GM12878 (cell line): Measurements from ENCODE around the gene MOCOS. TPM values are rescaled to one million over a fixed set of nuclear protein-coding genes. Genes with fewer than 3 reads are reported as not detected.

Experiments
- ATAC-seq: fragments of 200-7000 bp; cut with Tn5 transposase; 3 replicates; pipeline ENCODE4 v1.9.1; 2020; ENCODE audit warnings: mild to moderate bottlenecking, moderate library complexity
- BruUV-seq: library from RNA; stranded (reverse); fragments of 400-500 nt; replicated peaks from 2 replicates; lab custom pipeline; 2021; lab: Mats Ljungman, UMichigan
- CTCF ChIA-PET: fragments of 300-600 bp; sonication (Branson Sonifier 250); formaldehyde crosslinking; extraction: SDS; loops from one replicate; lab custom pipeline; 2021; ENCODE audit warnings: inconsistent platforms; lab: Yijun Ruan, JAX
- POLR2A ChIA-PET: fragments of 350-600 bp; formaldehyde crosslinking; extraction: SDS; loops from one replicate; lab custom pipeline; 2021; ENCODE audit warnings: inconsistent platforms; lab: Charles Lee
- RAD21 ChIA-PET: fragments of 300-600 bp; sonication (Branson Sonifier 250); formaldehyde crosslinking; loops from one replicate; lab custom pipeline; 2023; ENCODE audit warnings: antibody characterized with exemption; ENCODE audit not compliant: unreplicated experiment; lab: Charles Lee
- SMC1A ChIA-PET: fragments of 300-600 bp; sonication (Branson Sonifier 250); formaldehyde crosslinking; loops from one replicate; lab custom pipeline; 2023; ENCODE audit not compliant: unreplicated experiment, uncharacterized antibody; lab: Charles Lee
- DNase-seq: peaks from one replicate; pipeline ENCODE4 v3.0.0-alpha.2; 2011; ENCODE audit warnings: low read depth, low spot score
- FAIRE-seq: peaks from 3 replicates; lab custom pipeline; 2011; peaks lifted over from hg19 to GRCh38; lab: Jason Lieb, UNC
- H2AFZ ChIP-seq: 2 replicates; pipeline ENCODE4 v1.6.0; 2011; ENCODE audit warnings: low read depth, low read length, control low read depth; ENCODE audit not compliant: control insufficient read depth
- H3K27ac ChIP-seq: 2 replicates; pipeline ENCODE4 v1.5.1; 2011; ENCODE audit warnings: control low read depth; ENCODE audit not compliant: control insufficient read depth, insufficient read depth
- H3K27me3 ChIP-seq, 2 experiments: replicated peaks in 1 of 2; 2 replicates each; pipeline versions ENCODE4 v1.6.0 to v1.6.1; 2011; ENCODE audit warnings: low read length in 1 of 2; ENCODE audit not compliant: control insufficient read depth in 2 of 2, insufficient read depth in 2 of 2
- H3K36me3 ChIP-seq, 2 experiments: 2 replicates each; pipeline ENCODE4 v1.5.1; 2011; ENCODE audit warnings: low read length in 1 of 2; ENCODE audit not compliant: control insufficient read depth in 2 of 2, insufficient read depth in 2 of 2
- H3K4me1 ChIP-seq: 2 replicates; pipeline ENCODE4 v1.6.1; 2011; ENCODE audit warnings: mild to moderate bottlenecking, low read length, moderate library complexity, mixed read lengths; ENCODE audit not compliant: control insufficient read depth, insufficient read depth
- H3K4me2 ChIP-seq: 2 replicates; pipeline ENCODE4 v1.6.0; 2011; ENCODE audit warnings: control low read depth; ENCODE audit not compliant: control insufficient read depth, insufficient read depth
- H3K4me3 ChIP-seq: fragments of 200-600 bp; sonication (generic); 2 replicates; pipeline ENCODE4 v1.5.1; 2016
- H3K79me2 ChIP-seq: 2 replicates; pipeline ENCODE4 v1.6.0; 2011; ENCODE audit warnings: low read length; ENCODE audit not compliant: control insufficient read depth, insufficient read depth
- H3K9ac ChIP-seq: 2 replicates; pipeline ENCODE4 v1.8.0; 2011; ENCODE audit warnings: low read length, control low read depth, mixed read lengths; ENCODE audit not compliant: control insufficient read depth, insufficient read depth
- H3K9me3 ChIP-seq: replicated peaks from 3 replicates; pipeline ENCODE4 v1.5.1; 2011; ENCODE audit warnings: mild to moderate bottlenecking, low read length; ENCODE audit not compliant: control insufficient read depth, insufficient read depth
- H4K20me1 ChIP-seq: 2 replicates; pipeline ENCODE4 v1.6.0; 2011; ENCODE audit not compliant: control insufficient read depth, insufficient read depth
- BACH1 ChIP-seq: fragments of 450-650 bp; IDR thresholded peaks from 2 replicates; pipeline ENCODE4 v1.6.1; 2017; ENCODE audit warnings: mild to moderate bottlenecking, borderline replicate concordance
- CEBPZ ChIP-seq: fragments of 150-350 bp; IDR thresholded peaks from 2 replicates; pipeline ENCODE4 v1.6.1; 2016; ENCODE audit warnings: low read depth, low read length
- ELK1 ChIP-seq: IDR thresholded peaks from 2 replicates; pipeline ENCODE4 v1.6.1; 2012; ENCODE audit warnings: low read depth, low read length, improper control_type of control experiment
- ESRRA ChIP-seq: IDR thresholded peaks from 2 replicates; pipeline ENCODE4 v1.6.1; 2012; ENCODE audit warnings: mild to moderate bottlenecking, low read length, improper control_type of control experiment
- HSF1 ChIP-seq: fragments of 150-350 bp; IDR thresholded peaks from 2 replicates; pipeline ENCODE4 v1.6.1; 2014; ENCODE audit warnings: mild to moderate bottlenecking, low read depth, low read length
- LARP7 ChIP-seq: fragments of 450-650 bp; IDR thresholded peaks from 2 replicates; pipeline ENCODE4 v1.6.1; 2017; ENCODE audit warnings: mild to moderate bottlenecking
- MTA2 ChIP-seq: fragments of 450-650 bp; IDR thresholded peaks from 2 replicates; pipeline ENCODE4 v1.6.1; 2016; ENCODE audit warnings: low read depth, mild to moderate bottlenecking, moderate library complexity
- MXI1 ChIP-seq: fragments of 150-350 bp; IDR thresholded peaks from 2 replicates; pipeline ENCODE4 v1.6.1; 2011; ENCODE audit warnings: low read depth, mild to moderate bottlenecking, inconsistent platforms, low read length, improper control_type of control experiment
- NFXL1 ChIP-seq: fragments of 450-650 bp; IDR thresholded peaks from 2 replicates; pipeline ENCODE4 v1.6.1; 2017; ENCODE audit warnings: antibody characterized with exemption, mild to moderate bottlenecking, borderline replicate concordance
- NR2F1 ChIP-seq: fragments of 450-650 bp; conservative IDR thresholded peaks from 2 replicates; pipeline ENCODE4 v1.6.1; 2017; ENCODE audit warnings: mild to moderate bottlenecking
- STAT1 ChIP-seq: fragments of 450-650 bp; conservative IDR thresholded peaks from 2 replicates; pipeline ENCODE4 v1.6.1; 2014; ENCODE audit warnings: antibody characterized with exemption, mild to moderate bottlenecking
- TAF1 ChIP-seq: IDR thresholded peaks from 2 replicates; pipeline ENCODE4 v1.6.1; 2011; ENCODE audit warnings: mild to moderate bottlenecking, low read depth, low read length, borderline replicate concordance
- TCF7 ChIP-seq: IDR thresholded peaks from 2 replicates; pipeline ENCODE4 v1.6.1; 2014; ENCODE audit warnings: antibody characterized with exemption, borderline replicate concordance
- ZBTB40 ChIP-seq: fragments of 450-650 bp; IDR thresholded peaks from 2 replicates; pipeline ENCODE4 v1.6.1; 2016; ENCODE audit warnings: mild to moderate bottlenecking, moderate library complexity, borderline replicate concordance
- ZNF24 ChIP-seq: fragments of 450-650 bp; IDR thresholded peaks from 2 replicates; pipeline ENCODE4 v1.6.1; 2017; ENCODE audit warnings: antibody characterized with exemption, mild to moderate bottlenecking
- WGBS: methylation state at CpG from one replicate; pipeline ENCODE4 v1.1.6; 2016; ENCODE audit warnings: low lambda C conversion rate; ENCODE audit not compliant: insufficient replicate concordance, insufficient coverage; ENCODE audit errors: missing lambda C conversion rate; 5-methylcytosine and 5-hydroxymethylcytosine counted together
- in situ Hi-C: fragments of 300-500 bp; cut with MboI; formaldehyde crosslinking; loops from 9 replicates; pipeline ENCODE4 v1.14.3; 2018; ENCODE audit warnings: mixed read lengths
- intact Hi-C: fragments of 100-400 bp; cut with micrococcal nuclease; formaldehyde crosslinking; loops from one replicate; pipeline ENCODE4 v1.14.2; 2022; ENCODE audit not compliant: unreplicated experiment
- polyA plus RNA-seq, 11 experiments: library from polyadenylated mRNA; depleted of rRNA in 4 of 11; unstranded in 6 of 11; stranded (reverse) in 5 of 11; fragments of >200 nt; fragmentation: Nextera tagmentation in 4 of 11; fragmentation: Illumina TruSeq in 1 of 11; extraction: Ambion mirVana in 4 of 11; extraction: Trizol in 1 of 11; gene quantifications; 1 replicate in 1 of 11; 2 replicates in 10 of 11; pipeline versions ENCODE4 v1.2.1 to v1.2.3, GENCODE V29; 2011 to 2016; ENCODE audit warnings: inconsistent platforms in 2 of 11, missing spikeins in 2 of 11, low read depth in 1 of 11
- total RNA-seq, 4 experiments: library from RNA; depleted of rRNA in 3 of 4; stranded (reverse); fragments of >200 nt in 3 of 4; fragmentation: Illumina TruSeq in 1 of 4; extraction: Trizol in 1 of 4; gene quantifications; 2 replicates each; pipeline versions ENCODE4 v1.2.1 to v1.2.3, GENCODE V29; 2013 to 2021

MOCOS gene
- total and polyA plus RNA-seq, 10 of the 15 experiments (the other 5 are each of a cell fraction or from before 2014, with no cell fraction given): 0.16 to 0.56 (median 0.33) TPM

- Histone ChIP-seq H3K27ac (no peak overlapping the region), H2AFZ (no peak overlapping the region), H3K36me3 (no peaks in the 10 kb centered on the region), H3K4me1 (no peaks in the 10 kb centered on the region), H3K9me3 (no peaks in the 10 kb centered on the region), H3K27me3 (peaks cover 0 to 6% of the 10 kb centered on the region in 2 experiments; a peak in 2 of 4 replicates), H3K79me2 (peaks cover 22% of the 10 kb centered on the region), H3K9ac (no peak overlapping the region), H3K4me2 (0 out of 2 replicates have a peak overlapping the region, but pooled peaks have one; percentile 7), H4K20me1 (no peaks in the 10 kb centered on the region), H3K4me3 (no peak overlapping the region)
- ChIA-PET SMC1A (interaction anchor here (0.6 to 12.6 kb wide), 18 partner anchors 9 to 286 kb away, joined by 3 to 212 read pairs (median 7); no protein-coding TSS in a partner anchor), RAD21 (interaction anchor here (1.0 to 14.2 kb wide), 19 partner anchors 10 to 269 kb away, joined by 3 to 203 read pairs (median 8); no protein-coding TSS in a partner anchor), CTCF (interaction anchor here (0.6 to 2.3 kb wide), 9 partner anchors 13 to 269 kb away, joined by 3 to 5 read pairs (median 4); no protein-coding TSS in a partner anchor), POLR2A (interaction anchor here (0.9 to 6.4 kb wide), 9 partner anchors 9 to 117 kb away, joined by 3 to 51 read pairs (median 6); no protein-coding TSS in a partner anchor)
- BruUV-seq: no TSS peak
- FAIRE-seq (no peak), DNase-seq (no peak), ATAC-seq (no peak)
- in situ Hi-C loops: no loop called here
- 52% methylated on average over 2 of the region's 2 CpGs for WGBS
- intact Hi-C loops: no loop called here
- TF ChIP-seq BACH1 (no peak), ZBTB40 (no peak), NFXL1 (no peak), MTA2 (no peak), TAF1 (no peak), ZNF24 (no peak), CEBPZ (no peak), ESRRA (no peak), HSF1 (no peak), TCF7 (no peak), MXI1 (no peak), NR2F1 (no peak), STAT1 (no peak), ELK1 (no peak), LARP7 (no peak)
Measured at GRCh38 chr18:36302676-36303075, 115.4 kb downstream of the MOCOS start.
